HG03066 (cell line): Measurements from ENCODE around the gene TP53TG3D.
"Not testable (repeated sequence)": the region's sequence is repeated elsewhere in the genome, so short reads cannot be mapped to it uniquely, and the experiment has no call there.

Experiments used
- ATAC-seq: cut with Tn5 transposase; IDR thresholded peaks from one replicate; pipeline ENCODE4 v1.9.1; 2021; ENCODE audit warnings: low read depth; ENCODE audit not compliant: unreplicated experiment

Gene TP53TG3D, protein sequence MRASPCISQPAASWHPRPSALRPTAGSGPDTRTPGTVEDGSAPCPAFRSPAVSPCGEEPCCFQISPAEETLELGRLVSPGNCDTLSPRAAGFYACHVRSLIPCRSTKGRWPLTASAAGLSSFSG

GRCh38 chr16:32252986-32253385 is at the start of gene TP53TG3D:
TSS of gene TP53TG3D (plus strand) at chr16:32253286. CDS start at chr16:32253354, 68 bp downstream.
- not testable (repeated sequence) for ATAC-seq

DNA sequence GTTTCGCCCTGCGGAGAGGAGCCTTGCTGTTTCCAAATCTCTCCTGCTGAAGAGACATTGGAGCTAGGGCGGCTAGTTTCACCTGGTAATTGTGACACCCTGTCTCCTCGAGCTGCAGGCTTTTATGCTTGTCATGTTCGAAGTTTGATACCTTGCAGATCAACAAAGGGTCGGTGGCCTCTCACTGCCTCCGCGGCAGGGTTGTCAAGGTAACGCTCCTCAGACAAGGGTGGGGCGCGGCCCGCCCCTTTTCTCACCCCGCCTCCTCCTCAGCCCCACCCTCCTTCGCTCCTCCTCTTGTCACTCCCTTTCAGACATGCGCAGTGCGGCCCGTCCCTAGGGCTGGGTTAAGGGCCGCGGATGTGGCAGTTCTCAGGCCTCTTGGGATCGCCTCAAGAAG is 421 bp downstream of the TP53TG3D start:
- ATAC-seq = not testable (repeated sequence)

DNA sequence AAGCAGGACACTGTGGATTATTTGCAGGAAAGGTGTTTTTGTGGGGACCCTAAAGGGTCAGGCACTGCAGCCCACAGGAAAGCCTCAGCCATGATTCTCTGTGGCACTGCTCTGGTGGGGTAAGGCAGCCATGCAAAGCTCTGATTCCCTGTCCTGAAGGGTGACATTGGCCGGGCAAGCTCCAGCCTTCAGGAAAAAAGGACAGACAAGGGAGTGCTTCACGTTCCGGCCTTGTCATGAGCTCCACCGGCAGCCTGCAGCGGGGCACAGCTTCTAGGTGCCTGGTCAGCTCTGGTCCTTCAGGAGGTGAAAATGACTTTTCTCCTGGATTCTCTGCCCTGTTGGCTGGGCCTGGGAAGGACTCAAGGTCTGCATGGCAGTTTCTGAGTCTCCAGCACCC is 8.4 kb downstream of the TP53TG3D start:
- not testable (repeated sequence) for ATAC-seq

GRCh38 chr16:32263552-32263951 is 10.5 kb downstream of the TP53TG3D start:
- not testable (repeated sequence) for ATAC-seq

DNA sequence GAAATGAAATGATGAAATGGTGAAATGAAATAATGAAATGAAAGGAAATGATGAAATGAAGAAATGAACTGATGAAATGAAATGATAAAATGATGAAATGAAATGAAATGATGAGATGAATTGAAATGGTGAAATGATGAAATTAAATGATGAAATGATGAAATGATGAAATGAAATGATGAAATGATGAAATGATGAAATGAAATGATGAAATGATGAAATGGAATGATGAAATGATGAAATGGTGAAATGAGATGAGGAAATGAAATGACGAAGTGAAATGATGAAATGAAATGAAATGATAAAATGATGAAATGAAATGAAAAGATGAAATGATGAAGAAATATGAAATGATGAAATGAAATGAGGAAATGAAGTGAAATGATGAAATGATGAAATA is 28.8 kb downstream of the TP53TG3D start:
- not testable (repeated sequence) for ATAC-seq

GRCh38 chr16:32283024-32283423 is 29.9 kb downstream of the TP53TG3D start:
- not testable (repeated sequence) for ATAC-seq

- ATAC-seq = not testable (repeated sequence)
Measured at GRCh38 chr16:32283917-32284495, 30.9 kb downstream of the TP53TG3D start.

GRCh38 chr16:32284800-32285796 is 32.0 kb downstream of the TP53TG3D start:
- ATAC-seq = not testable (repeated sequence)

DNA sequence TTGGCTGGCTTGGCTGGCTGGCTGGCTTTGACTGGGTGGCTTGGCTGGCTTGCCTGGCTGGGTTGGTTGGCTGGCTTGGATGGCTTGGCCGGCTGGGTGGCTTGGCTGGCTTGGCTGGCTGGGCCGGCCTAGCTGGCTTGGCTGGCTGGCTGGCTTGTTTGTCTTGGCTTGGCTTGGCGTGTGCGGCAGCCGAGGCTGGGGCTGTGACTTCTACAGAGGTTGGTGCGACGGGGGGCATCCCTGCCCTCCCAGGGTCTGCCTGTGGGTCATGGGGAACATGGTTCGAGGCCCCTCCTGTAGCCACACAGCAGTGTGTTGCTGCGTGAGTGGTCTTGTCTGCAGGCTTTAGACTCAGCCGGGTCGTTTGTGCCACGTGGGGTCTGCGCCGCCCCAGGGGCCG is 33.1 kb downstream of the TP53TG3D start:
- ATAC-seq = not testable (repeated sequence)

GRCh38 chr16:32287743-32288142 is 34.7 kb downstream of the TP53TG3D start:
- ATAC-seq = not testable (repeated sequence)

- ATAC-seq = not testable (repeated sequence)
Measured at GRCh38 chr16:32289197-32289596, 36.1 kb downstream of the TP53TG3D start.

GRCh38 chr16:32302776-32303175 is 49.7 kb downstream of the TP53TG3D start:
- ATAC-seq = not testable (repeated sequence)
